Measurements from ENCODE around the gene KSR1. TPM values are rescaled to one million over a fixed set of nuclear protein-coding genes. Genes with fewer than 3 reads are reported as not detected.

KSR1 gene
- total RNA-seq, 2 donors from 2014 or later = 33.7 to 46.3 TPM

DNA sequence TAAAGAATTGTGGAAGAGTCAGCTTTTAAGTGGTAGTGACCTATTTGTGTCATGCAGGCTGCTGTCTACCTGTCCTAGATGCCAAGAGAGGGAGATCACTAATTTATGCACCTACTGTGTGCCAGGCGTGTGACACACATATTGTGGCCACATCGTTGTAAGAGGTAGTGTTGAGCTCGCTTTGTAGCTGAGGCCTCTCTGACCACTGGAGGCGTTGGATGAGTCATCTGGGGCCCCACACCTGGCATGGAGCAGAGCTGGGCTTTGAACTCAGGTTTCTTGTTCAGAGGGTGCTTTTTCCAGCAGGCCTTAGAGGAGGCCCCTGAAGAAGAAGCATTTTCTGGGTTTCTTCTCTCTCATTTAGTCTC is 122.5 kb downstream of the KSR1 start:
- peak; percentile 65 for DNase-seq
- no peaks in the 10 kb centered on the region for H3K9me3 ChIP-seq (ENCODE audit: control insufficient read depth, low read length)
- Mint-ChIP-seq H3K36me3 (ENCODE audit: low read depth) (peaks cover 6% of the 10 kb centered on the region), H3K27ac (peak overlapping the region; percentile 93), H3K4me1 (peaks cover 45% of the 10 kb centered on the region), H3K9me3 (no peaks in the 10 kb centered on the region), H3K27me3 (ENCODE audit: insufficient read depth) (no peaks in the 10 kb centered on the region), H3K4me3 (no peak overlapping the region)
- H3K27ac ChIP-seq (ENCODE audit: low read depth, low read length) = no peak overlapping the region
- H3K4me3 ChIP-seq (ENCODE audit: low read length) = no peak overlapping the region
- H3K27me3 ChIP-seq (ENCODE audit: control insufficient read depth, insufficient read depth, low read length, poor library complexity, severe bottlenecking) = no peaks in the 10 kb centered on the region
- 84 to 89% methylated on average over 4 of the region's 4 CpGs for WGBS, 2 experiments (ENCODE audit: insufficient coverage in 1 of 2, insufficient read length in 1 of 2)
- TF ChIP-seq, protein P1, sequence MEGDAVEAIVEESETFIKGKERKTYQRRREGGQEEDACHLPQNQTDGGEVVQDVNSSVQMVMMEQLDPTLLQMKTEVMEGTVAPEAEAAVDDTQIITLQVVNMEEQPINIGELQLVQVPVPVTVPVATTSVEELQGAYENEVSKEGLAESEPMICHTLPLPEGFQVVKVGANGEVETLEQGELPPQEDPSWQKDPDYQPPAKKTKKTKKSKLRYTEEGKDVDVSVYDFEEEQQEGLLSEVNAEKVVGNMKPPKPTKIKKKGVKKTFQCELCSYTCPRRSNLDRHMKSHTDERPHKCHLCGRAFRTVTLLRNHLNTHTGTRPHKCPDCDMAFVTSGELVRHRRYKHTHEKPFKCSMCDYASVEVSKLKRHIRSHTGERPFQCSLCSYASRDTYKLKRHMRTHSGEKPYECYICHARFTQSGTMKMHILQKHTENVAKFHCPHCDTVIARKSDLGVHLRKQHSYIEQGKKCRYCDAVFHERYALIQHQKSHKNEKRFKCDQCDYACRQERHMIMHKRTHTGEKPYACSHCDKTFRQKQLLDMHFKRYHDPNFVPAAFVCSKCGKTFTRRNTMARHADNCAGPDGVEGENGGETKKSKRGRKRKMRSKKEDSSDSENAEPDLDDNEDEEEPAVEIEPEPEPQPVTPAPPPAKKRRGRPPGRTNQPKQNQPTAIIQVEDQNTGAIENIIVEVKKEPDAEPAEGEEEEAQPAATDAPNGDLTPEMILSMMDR (conservative IDR thresholded peaks at IDR 0.05) = no peak
- no peak overlapping the region for H3K9ac ChIP-seq (ENCODE audit: extremely low read depth, low read length, poor library complexity, severe bottlenecking)
- peaks cover 4% of the 10 kb centered on the region for H3K36me3 ChIP-seq (ENCODE audit: control insufficient read depth, insufficient read depth, low read length)
- H3K4me1 ChIP-seq (ENCODE audit: control insufficient read depth, insufficient read depth, low read length) = peaks cover 14% of the 10 kb centered on the region

DNA sequence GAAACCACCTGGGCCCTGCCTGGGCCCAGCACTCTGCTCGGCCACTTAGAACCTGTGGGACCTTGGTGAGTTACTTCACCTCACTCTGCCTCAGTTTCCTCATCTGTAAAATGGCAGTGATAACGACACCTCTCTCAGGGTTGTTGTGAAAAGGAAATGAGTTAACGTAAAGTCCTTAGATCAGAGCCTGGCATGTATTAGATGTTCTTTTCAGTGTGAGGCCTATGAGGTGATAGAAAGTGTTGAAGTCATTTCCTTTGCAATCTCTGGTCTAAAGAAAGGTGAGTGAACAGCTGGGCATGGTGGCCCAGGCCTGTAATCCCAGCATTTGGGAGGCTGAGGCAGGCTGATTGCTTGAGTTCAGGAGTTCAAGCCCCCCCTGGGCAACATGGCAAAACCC is 123.1 kb downstream of the KSR1 start:
- Mint-ChIP-seq H3K4me1 (peaks cover 39% of the 10 kb centered on the region), H3K36me3 (ENCODE audit: low read depth) (peaks cover 6% of the 10 kb centered on the region), H3K27me3 (ENCODE audit: insufficient read depth) (no peaks in the 10 kb centered on the region), H3K4me3 (no peak overlapping the region), H3K27ac (peak overlapping the region; percentile 23), H3K9me3 (no peaks in the 10 kb centered on the region)
- no peaks in the 10 kb centered on the region for H3K27me3 ChIP-seq (ENCODE audit: control insufficient read depth, insufficient read depth, low read length, poor library complexity, severe bottlenecking)
- H3K4me3 ChIP-seq (ENCODE audit: low read length) = no peak overlapping the region
- WGBS, 2 experiments (ENCODE audit: insufficient coverage in 1 of 2, insufficient read length in 1 of 2) = 94 to 100% methylated on average over 1 to 3 of the region's 3 CpGs
- H3K27ac ChIP-seq (ENCODE audit: low read depth, low read length) = no peak overlapping the region
- H3K36me3 ChIP-seq (ENCODE audit: control insufficient read depth, insufficient read depth, low read length) = peaks cover 4% of the 10 kb centered on the region
- TF ChIP-seq, protein P1 (conservative IDR thresholded peaks at IDR 0.05) = no peak
- H3K4me1 ChIP-seq (ENCODE audit: control insufficient read depth, insufficient read depth, low read length) = peaks cover 13% of the 10 kb centered on the region
- DNase-seq = no peak
- no peaks in the 10 kb centered on the region for H3K9me3 ChIP-seq (ENCODE audit: control insufficient read depth, low read length)
- no peak overlapping the region for H3K9ac ChIP-seq (ENCODE audit: extremely low read depth, low read length, poor library complexity, severe bottlenecking)

DNA sequence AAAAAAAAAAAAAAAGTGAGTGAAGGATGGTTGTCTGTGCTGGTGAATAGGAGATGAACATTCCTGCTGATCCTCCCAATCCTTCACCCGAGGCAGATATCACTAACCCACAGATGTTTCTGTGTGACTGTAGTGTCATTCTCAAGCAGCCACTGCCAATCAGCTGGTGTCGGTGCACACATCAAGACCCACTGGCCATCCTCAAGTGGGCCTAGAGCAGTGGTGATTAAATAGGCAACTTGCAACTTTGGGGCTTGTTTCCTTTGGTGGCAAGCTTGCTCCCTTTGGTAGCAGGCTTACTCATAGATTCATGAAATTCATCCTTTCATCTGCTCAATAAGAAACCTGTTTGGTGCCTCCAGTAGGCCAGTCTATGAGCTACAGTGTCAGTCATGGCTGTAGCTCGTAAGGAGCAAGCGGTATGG is 123.7 kb downstream of the KSR1 start:
- WGBS, 2 experiments (ENCODE audit: insufficient coverage in 1 of 2, insufficient read length in 1 of 2) = 94 to 97% methylated on average over 3 to 4 of the region's 4 CpGs

More for the DNA sequence above, 123.7 kb downstream of the KSR1 start:
- peaks cover 34% of the 10 kb centered on the region for H3K4me1 Mint-ChIP-seq
- TF ChIP-seq, protein P1 (conservative IDR thresholded peaks at IDR 0.05) = no peak
- H3K27me3 Mint-ChIP-seq (ENCODE audit: insufficient read depth) = no peaks in the 10 kb centered on the region
- H3K27ac ChIP-seq (ENCODE audit: low read depth, low read length) = no peak overlapping the region
- no peak for DNase-seq
- H3K9me3 Mint-ChIP-seq = no peaks in the 10 kb centered on the region
- H3K9ac ChIP-seq (ENCODE audit: extremely low read depth, low read length, poor library complexity, severe bottlenecking) = no peak overlapping the region
- H3K9me3 ChIP-seq (ENCODE audit: control insufficient read depth, low read length) = no peaks in the 10 kb centered on the region
- H3K27me3 ChIP-seq (ENCODE audit: control insufficient read depth, insufficient read depth, low read length, poor library complexity, severe bottlenecking) = no peaks in the 10 kb centered on the region
- no peak overlapping the region for H3K4me3 ChIP-seq (ENCODE audit: low read length)
- H3K36me3 Mint-ChIP-seq (ENCODE audit: low read depth) = peaks cover 8% of the 10 kb centered on the region
- peaks cover 13% of the 10 kb centered on the region for H3K4me1 ChIP-seq (ENCODE audit: control insufficient read depth, insufficient read depth, low read length)
- no peak overlapping the region for H3K27ac Mint-ChIP-seq
- peaks cover 4% of the 10 kb centered on the region for H3K36me3 ChIP-seq (ENCODE audit: control insufficient read depth, insufficient read depth, low read length)
- no peak overlapping the region for H3K4me3 Mint-ChIP-seq
